Measurements from ENCODE around the gene INTS15. TPM values are rescaled to one million over a fixed set of nuclear protein-coding genes. Genes with fewer than 3 reads are reported as not detected.

INTS15 gene
- total and polyA plus RNA-seq, 2 experiments from 2014 or later, result 7.0 to 27.0 TPM

DNA sequence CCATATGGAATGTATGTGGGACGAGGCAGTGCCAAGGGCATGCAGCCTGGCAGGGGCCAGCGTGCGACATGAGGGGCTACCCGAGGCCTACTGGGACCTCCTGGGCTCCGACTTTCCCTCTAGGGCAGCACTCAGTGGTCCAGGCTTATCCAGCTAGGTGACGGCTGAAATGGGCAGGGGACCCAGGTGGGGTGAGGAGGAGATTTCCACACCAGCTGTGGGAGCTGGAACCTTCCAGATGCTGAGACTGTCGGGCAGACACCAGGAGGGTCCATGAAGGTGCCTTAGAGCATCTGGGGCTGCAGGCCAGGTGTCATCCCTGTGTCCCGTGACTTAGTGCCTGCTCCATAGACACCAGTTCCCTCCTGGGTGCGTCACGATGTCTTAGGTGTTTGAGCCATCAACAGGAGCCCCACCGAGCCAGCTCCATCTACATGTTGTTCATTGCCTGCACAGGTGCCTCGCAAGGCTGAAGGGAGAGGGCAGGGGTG, 60.7 kb downstream of the INTS15 start (continued):
- TF ChIP-seq, protein P1, sequence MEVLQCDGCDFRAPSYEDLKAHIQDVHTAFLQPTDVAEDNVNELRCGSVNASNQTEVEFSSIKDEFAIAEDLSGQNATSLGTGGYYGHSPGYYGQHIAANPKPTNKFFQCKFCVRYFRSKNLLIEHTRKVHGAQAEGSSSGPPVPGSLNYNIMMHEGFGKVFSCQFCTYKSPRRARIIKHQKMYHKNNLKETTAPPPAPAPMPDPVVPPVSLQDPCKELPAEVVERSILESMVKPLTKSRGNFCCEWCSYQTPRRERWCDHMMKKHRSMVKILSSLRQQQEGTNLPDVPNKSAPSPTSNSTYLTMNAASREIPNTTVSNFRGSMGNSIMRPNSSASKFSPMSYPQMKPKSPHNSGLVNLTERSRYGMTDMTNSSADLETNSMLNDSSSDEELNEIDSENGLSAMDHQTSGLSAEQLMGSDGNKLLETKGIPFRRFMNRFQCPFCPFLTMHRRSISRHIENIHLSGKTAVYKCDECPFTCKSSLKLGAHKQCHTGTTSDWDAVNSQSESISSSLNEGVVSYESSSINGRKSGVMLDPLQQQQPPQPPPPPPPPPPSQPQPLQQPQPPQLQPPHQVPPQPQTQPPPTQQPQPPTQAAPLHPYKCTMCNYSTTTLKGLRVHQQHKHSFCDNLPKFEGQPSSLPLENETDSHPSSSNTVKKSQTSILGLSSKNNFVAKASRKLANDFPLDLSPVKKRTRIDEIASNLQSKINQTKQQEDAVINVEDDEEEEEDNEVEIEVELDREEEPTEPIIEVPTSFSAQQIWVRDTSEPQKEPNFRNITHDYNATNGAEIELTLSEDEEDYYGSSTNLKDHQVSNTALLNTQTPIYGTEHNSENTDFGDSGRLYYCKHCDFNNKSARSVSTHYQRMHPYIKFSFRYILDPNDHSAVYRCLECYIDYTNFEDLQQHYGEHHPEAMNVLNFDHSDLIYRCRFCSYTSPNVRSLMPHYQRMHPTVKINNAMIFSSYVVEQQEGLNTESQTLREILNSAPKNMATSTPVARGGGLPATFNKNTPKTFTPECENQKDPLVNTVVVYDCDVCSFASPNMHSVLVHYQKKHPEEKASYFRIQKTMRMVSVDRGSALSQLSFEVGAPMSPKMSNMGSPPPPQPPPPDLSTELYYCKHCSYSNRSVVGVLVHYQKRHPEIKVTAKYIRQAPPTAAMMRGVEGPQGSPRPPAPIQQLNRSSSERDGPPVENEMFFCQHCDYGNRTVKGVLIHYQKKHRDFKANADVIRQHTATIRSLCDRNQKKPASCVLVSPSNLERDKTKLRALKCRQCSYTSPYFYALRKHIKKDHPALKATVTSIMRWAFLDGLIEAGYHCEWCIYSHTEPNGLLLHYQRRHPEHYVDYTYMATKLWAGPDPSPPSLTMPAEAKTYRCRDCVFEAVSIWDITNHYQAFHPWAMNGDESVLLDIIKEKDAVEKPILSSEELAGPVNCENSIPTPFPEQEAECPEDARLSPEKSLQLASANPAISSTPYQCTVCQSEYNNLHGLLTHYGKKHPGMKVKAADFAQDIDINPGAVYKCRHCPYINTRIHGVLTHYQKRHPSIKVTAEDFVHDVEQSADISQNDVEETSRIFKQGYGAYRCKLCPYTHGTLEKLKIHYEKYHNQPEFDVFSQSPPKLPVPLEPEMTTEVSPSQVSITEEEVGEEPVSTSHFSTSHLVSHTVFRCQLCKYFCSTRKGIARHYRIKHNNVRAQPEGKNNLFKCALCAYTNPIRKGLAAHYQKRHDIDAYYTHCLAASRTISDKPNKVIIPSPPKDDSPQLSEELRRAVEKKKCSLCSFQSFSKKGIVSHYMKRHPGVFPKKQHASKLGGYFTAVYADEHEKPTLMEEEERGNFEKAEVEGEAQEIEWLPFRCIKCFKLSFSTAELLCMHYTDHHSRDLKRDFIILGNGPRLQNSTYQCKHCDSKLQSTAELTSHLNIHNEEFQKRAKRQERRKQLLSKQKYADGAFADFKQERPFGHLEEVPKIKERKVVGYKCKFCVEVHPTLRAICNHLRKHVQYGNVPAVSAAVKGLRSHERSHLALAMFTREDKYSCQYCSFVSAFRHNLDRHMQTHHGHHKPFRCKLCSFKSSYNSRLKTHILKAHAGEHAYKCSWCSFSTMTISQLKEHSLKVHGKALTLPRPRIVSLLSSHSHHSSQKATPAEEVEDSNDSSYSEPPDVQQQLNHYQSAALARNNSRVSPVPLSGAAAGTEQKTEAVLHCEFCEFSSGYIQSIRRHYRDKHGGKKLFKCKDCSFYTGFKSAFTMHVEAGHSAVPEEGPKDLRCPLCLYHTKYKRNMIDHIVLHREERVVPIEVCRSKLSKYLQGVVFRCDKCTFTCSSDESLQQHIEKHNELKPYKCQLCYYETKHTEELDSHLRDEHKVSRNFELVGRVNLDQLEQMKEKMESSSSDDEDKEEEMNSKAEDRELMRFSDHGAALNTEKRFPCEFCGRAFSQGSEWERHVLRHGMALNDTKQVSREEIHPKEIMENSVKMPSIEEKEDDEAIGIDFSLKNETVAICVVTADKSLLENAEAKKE (CRISPR knock-in tag; IDR thresholded peaks at IDR 0.05), result no peak
- TF ChIP-seq, protein P2, sequence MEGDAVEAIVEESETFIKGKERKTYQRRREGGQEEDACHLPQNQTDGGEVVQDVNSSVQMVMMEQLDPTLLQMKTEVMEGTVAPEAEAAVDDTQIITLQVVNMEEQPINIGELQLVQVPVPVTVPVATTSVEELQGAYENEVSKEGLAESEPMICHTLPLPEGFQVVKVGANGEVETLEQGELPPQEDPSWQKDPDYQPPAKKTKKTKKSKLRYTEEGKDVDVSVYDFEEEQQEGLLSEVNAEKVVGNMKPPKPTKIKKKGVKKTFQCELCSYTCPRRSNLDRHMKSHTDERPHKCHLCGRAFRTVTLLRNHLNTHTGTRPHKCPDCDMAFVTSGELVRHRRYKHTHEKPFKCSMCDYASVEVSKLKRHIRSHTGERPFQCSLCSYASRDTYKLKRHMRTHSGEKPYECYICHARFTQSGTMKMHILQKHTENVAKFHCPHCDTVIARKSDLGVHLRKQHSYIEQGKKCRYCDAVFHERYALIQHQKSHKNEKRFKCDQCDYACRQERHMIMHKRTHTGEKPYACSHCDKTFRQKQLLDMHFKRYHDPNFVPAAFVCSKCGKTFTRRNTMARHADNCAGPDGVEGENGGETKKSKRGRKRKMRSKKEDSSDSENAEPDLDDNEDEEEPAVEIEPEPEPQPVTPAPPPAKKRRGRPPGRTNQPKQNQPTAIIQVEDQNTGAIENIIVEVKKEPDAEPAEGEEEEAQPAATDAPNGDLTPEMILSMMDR (conservative IDR thresholded peaks at IDR 0.05; ENCODE audit: low read depth in 2 of 2), result no peak
- TF ChIP-seq ZNF114 (CRISPR knock-in tag; IDR thresholded peaks at IDR 0.05), result no peak
- no peak for TF ChIP-seq ZNF331 (CRISPR knock-in tag; IDR thresholded peaks at IDR 0.05; ENCODE audit: low read depth)
- no peak for TF ChIP-seq EZH2 (IDR thresholded peaks at IDR 0.05; ENCODE audit: low read depth, unreplicated experiment)
- TF ChIP-seq EZH2phosphoT487 (IDR thresholded peaks at IDR 0.05; ENCODE audit: unreplicated experiment), result no peak
- TF ChIP-seq JUNB (IDR thresholded peaks at IDR 0.05; ENCODE audit: unreplicated experiment), result no peak
- no peak for TF ChIP-seq NANOG (IDR thresholded peaks at IDR 0.05; ENCODE audit: borderline replicate concordance)
- TF ChIP-seq POLR2AphosphoS5 (IDR thresholded peaks at IDR 0.05; ENCODE audit: low read depth), result no peak

All from GM23338 (cell line).